ENCODE results near the gene TSPAN4.

TSPAN4 gene

DNA sequence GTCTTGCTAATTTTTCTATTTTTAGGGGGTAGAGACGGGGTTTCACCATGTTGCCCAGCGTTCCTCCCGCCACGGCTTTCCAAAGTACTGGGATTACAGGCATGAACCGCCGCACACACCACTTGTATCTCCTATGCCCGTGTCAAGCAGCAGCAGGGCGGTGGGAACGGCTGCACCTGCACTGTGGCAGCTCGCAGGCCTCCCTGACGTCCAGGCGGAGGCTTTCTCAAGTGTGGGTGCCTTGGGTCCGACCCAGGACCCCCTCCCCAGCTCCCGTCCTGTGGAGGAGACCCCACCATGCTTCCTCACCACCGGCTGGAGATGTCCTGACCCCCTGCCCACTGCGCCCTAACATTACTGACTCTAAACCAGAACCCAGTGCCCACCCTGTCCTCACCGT is 25.7 kb downstream of the TSPAN4 start:
- no peak overlapping the region for H3K9ac ChIP-seq
- no peak overlapping the region for H2AFZ ChIP-seq (ENCODE audit: low read depth)
- no peaks in the 10 kb centered on the region for H3K4me1 ChIP-seq (ENCODE audit: low read depth, poor library complexity, severe bottlenecking)
- H3K36me3 ChIP-seq (ENCODE audit: insufficient read depth), result no peaks in the 10 kb centered on the region
- H4K20me1 ChIP-seq (ENCODE audit: insufficient read depth), result no peaks in the 10 kb centered on the region
- no peaks in the 10 kb centered on the region for H3K27me3 ChIP-seq (ENCODE audit: insufficient read depth, low read depth)
- no peaks in the 10 kb centered on the region for H3K79me2 ChIP-seq (ENCODE audit: insufficient read depth, low read depth)
- no peak overlapping the region for H3K27ac ChIP-seq
- no peak overlapping the region for H3K4me3 ChIP-seq (IDR thresholded peaks at IDR 0.05; ENCODE audit: insufficient read depth, low read depth, low read length)
- H3K4me2 ChIP-seq, result no peak overlapping the region
- TF ChIP-seq, protein P1, sequence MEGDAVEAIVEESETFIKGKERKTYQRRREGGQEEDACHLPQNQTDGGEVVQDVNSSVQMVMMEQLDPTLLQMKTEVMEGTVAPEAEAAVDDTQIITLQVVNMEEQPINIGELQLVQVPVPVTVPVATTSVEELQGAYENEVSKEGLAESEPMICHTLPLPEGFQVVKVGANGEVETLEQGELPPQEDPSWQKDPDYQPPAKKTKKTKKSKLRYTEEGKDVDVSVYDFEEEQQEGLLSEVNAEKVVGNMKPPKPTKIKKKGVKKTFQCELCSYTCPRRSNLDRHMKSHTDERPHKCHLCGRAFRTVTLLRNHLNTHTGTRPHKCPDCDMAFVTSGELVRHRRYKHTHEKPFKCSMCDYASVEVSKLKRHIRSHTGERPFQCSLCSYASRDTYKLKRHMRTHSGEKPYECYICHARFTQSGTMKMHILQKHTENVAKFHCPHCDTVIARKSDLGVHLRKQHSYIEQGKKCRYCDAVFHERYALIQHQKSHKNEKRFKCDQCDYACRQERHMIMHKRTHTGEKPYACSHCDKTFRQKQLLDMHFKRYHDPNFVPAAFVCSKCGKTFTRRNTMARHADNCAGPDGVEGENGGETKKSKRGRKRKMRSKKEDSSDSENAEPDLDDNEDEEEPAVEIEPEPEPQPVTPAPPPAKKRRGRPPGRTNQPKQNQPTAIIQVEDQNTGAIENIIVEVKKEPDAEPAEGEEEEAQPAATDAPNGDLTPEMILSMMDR (conservative IDR thresholded peaks at IDR 0.05; ENCODE audit: low read depth, low read length), result no peak

DNA sequence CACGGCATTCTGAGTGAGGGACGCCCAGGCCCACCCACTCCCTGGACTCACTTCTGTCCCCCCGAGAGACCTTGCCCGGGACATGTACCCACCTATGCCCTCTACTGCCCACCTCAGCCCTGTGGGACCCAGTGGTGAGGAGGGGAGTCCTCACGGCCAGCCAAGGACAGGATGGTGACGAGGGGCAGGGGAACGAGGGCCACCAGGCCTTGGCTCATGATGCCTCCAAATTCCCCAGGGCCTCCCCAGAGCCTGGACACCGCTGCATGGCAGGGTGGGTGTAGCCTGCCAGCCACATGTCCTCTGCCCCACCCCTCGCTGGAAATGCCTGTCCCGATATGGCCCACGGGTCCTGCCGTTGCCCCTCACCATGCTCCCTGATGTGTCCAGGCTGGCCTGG is 26.1 kb downstream of the TSPAN4 start:
- Histone ChIP-seq H3K79me2 (ENCODE audit: insufficient read depth, low read depth) (no peaks in the 10 kb centered on the region), H3K4me1 (ENCODE audit: low read depth, poor library complexity, severe bottlenecking) (no peaks in the 10 kb centered on the region), H3K27ac (no peak overlapping the region), H3K36me3 (ENCODE audit: insufficient read depth) (no peaks in the 10 kb centered on the region), H3K4me3 (IDR thresholded peaks at IDR 0.05; ENCODE audit: insufficient read depth, low read depth, low read length) (no peak overlapping the region), H3K4me2 (no peak overlapping the region), H3K9ac (no peak overlapping the region), H3K27me3 (ENCODE audit: insufficient read depth, low read depth) (no peaks in the 10 kb centered on the region), H4K20me1 (ENCODE audit: insufficient read depth) (no peaks in the 10 kb centered on the region), H2AFZ (ENCODE audit: low read depth) (no peak overlapping the region)
- TF ChIP-seq, protein P1 (conservative IDR thresholded peaks at IDR 0.05; ENCODE audit: low read depth, low read length), result no peak

DNA sequence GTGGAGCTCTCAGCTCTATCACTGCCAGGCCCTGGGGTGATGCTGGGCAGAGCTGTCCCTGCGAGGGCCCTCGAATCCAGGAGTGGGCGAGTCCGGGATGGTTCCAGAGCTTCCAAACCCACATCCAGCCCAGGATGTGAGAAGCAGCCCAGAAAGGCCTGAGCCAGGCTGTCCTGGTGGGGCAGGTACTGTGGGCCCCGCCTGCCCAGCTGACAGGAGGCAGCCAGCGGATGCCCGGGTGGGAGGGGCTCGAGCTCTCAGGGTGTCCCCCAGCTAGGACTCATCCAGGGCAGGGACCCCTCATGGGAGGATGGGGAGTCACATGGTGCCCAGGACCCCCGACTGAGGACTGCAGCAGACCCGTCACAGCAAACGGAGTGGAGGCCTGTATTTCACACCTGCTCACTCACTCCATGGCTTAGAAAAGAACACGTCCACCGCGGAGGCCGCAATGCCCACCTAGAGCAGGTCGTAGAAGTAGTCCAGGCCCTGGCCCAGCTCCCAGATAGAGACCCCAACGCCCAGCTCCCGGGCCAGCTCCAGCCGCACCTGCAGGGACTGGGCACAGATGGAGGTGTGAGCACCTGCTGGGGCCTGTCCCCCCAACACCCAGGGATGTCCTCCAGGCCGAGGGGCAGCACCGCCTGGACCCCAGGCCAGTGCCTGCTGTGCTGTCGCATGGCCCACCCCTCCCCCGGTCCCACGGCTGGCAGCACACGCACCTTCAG is 26.9 kb downstream of the TSPAN4 start:
- no peaks in the 10 kb centered on the region for H3K27me3 ChIP-seq (ENCODE audit: insufficient read depth, low read depth)
- TF ChIP-seq, protein P1 (conservative IDR thresholded peaks at IDR 0.05; ENCODE audit: low read depth, low read length), result no peak
- H3K4me3 ChIP-seq (IDR thresholded peaks at IDR 0.05; ENCODE audit: insufficient read depth, low read depth, low read length), result no peak overlapping the region
- no peaks in the 10 kb centered on the region for H3K79me2 ChIP-seq (ENCODE audit: insufficient read depth, low read depth)
- H3K4me2 ChIP-seq, result no peak overlapping the region
- no peak overlapping the region for H3K27ac ChIP-seq
- no peak overlapping the region for H3K9ac ChIP-seq
- H3K4me1 ChIP-seq (ENCODE audit: low read depth, poor library complexity, severe bottlenecking), result no peaks in the 10 kb centered on the region
- no peaks in the 10 kb centered on the region for H3K36me3 ChIP-seq (ENCODE audit: insufficient read depth)
- H2AFZ ChIP-seq (ENCODE audit: low read depth), result no peak overlapping the region
- no peaks in the 10 kb centered on the region for H4K20me1 ChIP-seq (ENCODE audit: insufficient read depth)

DNA sequence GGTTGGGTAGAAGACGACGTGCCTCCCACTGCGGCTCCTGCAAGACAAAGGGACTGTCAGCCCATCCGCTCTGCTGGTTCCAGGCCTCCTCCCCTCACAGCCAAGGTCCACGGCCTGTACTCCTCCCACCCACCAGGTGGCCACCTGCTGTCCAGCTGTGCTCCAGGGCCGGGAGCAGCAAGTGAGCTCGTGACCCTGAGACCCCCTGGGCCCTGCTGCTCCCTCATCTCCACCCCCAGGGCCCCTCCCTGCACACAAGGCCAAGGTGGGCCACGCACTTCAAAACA is 27.4 kb downstream of the TSPAN4 start:
- H2AFZ ChIP-seq (ENCODE audit: low read depth), result no peak overlapping the region
- no peaks in the 10 kb centered on the region for H4K20me1 ChIP-seq (ENCODE audit: insufficient read depth)
- H3K4me3 ChIP-seq (IDR thresholded peaks at IDR 0.05; ENCODE audit: insufficient read depth, low read depth, low read length), result no peak overlapping the region
- H3K27me3 ChIP-seq (ENCODE audit: insufficient read depth, low read depth), result no peaks in the 10 kb centered on the region
- TF ChIP-seq, protein P1 (conservative IDR thresholded peaks at IDR 0.05; ENCODE audit: low read depth, low read length), result no peak
- no peak overlapping the region for H3K9ac ChIP-seq
- no peaks in the 10 kb centered on the region for H3K4me1 ChIP-seq (ENCODE audit: low read depth, poor library complexity, severe bottlenecking)
- H3K79me2 ChIP-seq (ENCODE audit: insufficient read depth, low read depth), result no peaks in the 10 kb centered on the region
- no peaks in the 10 kb centered on the region for H3K36me3 ChIP-seq (ENCODE audit: insufficient read depth)
- no peak overlapping the region for H3K4me2 ChIP-seq
- H3K27ac ChIP-seq, result no peak overlapping the region
